Activated CD4-positive, alpha-beta memory T cell treated with anti-CD3 and anti-CD28 coated beads, Interleukin-2, amount 10 ng/mL, durations not matched to agents 7 days and 5 days (primary cell): ENCODE results near the gene STIL. TPM values are rescaled to one million over a fixed set of nuclear protein-coding genes. Genes with fewer than 3 reads are reported as not detected.
"Not testable (repeated sequence)": the region's sequence is repeated elsewhere in the genome, so short reads cannot be mapped to it uniquely, and the experiment has no call there.

Source experiments
- CTCF ChIA-PET: fragments of 350-600 bp; sonication (Branson Sonifier 250); formaldehyde crosslinking; loops from one replicate; lab custom pipeline; 2021; ENCODE audit warnings: antibody characterized with exemption, inconsistent platforms; lab: Charles Lee
- POLR2A ChIA-PET: fragments of 350-600 bp; sonication (Branson Sonifier 250); formaldehyde crosslinking; loops from one replicate; lab custom pipeline; 2021; ENCODE audit warnings: antibody characterized with exemption; lab: Charles Lee
- DNase-seq: peaks from one replicate; pipeline ENCODE4 v3.0.0-alpha.2; 2020
- H3K27ac Mint-ChIP-seq: one replicate; pipeline ENCODE4 v1.8.0; 2021; ENCODE audit warnings: mild to moderate bottlenecking, mixed read lengths
- H3K27me3 Mint-ChIP-seq: one replicate; pipeline ENCODE4 v1.8.0; 2021; ENCODE audit warnings: mixed read lengths
- H3K36me3 Mint-ChIP-seq: one replicate; pipeline ENCODE4 v1.8.0; 2021; ENCODE audit warnings: low read depth, mixed read lengths
- H3K4me1 Mint-ChIP-seq: one replicate; pipeline ENCODE4 v1.8.0; 2021; ENCODE audit warnings: mixed read lengths
- H3K4me3 Mint-ChIP-seq: one replicate; pipeline ENCODE4 v1.8.0; 2021; ENCODE audit warnings: mild to moderate bottlenecking, mixed read lengths
- H3K9me3 Mint-ChIP-seq: one replicate; pipeline ENCODE4 v1.8.0; 2021; ENCODE audit warnings: mixed read lengths
- total RNA-seq, 2 experiments: library from RNA; stranded (reverse); gene quantifications; one replicate each; pipeline ENCODE4 v1.2.3, GENCODE V29; 2021

The STIL gene
- total RNA-seq, 2 experiments from 2014 or later = 40.4 to 40.8 TPM

DNA sequence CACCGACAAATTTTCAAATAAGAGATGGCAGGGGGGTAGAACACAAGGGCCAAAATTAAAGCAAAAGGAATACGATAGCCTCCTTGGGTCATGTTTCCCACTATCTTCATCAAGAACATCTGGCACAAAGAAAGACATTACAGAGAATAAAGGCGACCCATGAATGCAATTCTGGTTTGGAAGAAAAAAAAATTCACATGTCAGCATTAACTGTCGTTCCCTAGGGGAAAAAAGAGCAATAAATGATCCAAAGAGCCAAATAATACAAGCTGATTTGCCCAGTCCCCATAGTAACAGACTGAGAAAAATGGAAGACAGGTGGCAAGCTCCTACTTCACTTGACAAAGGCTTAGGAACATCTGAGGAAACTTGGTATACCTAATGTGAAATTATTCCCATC is 4.5 kb downstream of the STIL start:
- DNase-seq = no peak
- Mint-ChIP-seq H3K4me1 (peaks cover 40% of the 10 kb centered on the region), H3K27ac (no peak overlapping the region), H3K36me3 (peaks cover 52% of the 10 kb centered on the region), H3K9me3 (no peaks in the 10 kb centered on the region), H3K4me3 (no peak overlapping the region), H3K27me3 (no peaks in the 10 kb centered on the region)
- CTCF ChIA-PET = no interaction called here
- POLR2A ChIA-PET = interaction anchor here (2.0 kb wide), 1 partner anchor 14 kb away, joined by 4 read pairs; no protein-coding TSS in a partner anchor

DNA sequence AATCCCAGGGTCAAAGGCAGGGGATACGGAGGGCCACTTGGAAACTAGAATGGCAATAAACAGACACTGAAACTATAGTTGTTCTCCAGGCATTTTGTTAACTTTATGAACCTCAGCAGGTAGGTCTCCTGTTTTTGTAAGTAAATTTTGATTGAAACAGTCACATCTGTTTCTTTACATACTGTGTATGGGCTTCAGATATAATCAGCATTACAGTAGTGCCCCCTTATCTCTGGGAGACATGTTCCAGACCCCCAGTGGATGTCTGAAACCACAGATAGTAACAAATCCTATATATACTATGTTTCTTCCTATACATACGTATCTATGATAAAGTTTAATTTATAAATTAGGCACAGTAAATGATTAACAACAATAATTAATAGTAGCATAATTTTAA is 11.5 kb downstream of the STIL start:
- Mint-ChIP-seq H3K27ac (no peak overlapping the region), H3K9me3 (no peaks in the 10 kb centered on the region), H3K4me1 (peaks cover 24% of the 10 kb centered on the region), H3K4me3 (no peak overlapping the region), H3K27me3 (no peaks in the 10 kb centered on the region), H3K36me3 (peaks cover 65% of the 10 kb centered on the region)
- ChIA-PET CTCF (no interaction called here), POLR2A (no interaction called here)
- no peak for DNase-seq

- no peak for DNase-seq
- peaks cover 57% of the 10 kb centered on the region for H3K36me3 Mint-ChIP-seq
- CTCF ChIA-PET = interaction anchor here (0.9 kb wide), 1 partner anchor 119 kb away, joined by 3 read pairs; no protein-coding TSS in a partner anchor
- POLR2A ChIA-PET = interaction anchor here (1.1 to 1.8 kb wide), 2 partner anchors 12 to 15 kb away, joined by 3 to 6 read pairs; partner anchors contain the start of gene STIL
- H3K4me1 Mint-ChIP-seq = peaks cover 13% of the 10 kb centered on the region
- H3K4me3 Mint-ChIP-seq = no peak overlapping the region
- no peaks in the 10 kb centered on the region for H3K27me3 Mint-ChIP-seq
- H3K9me3 Mint-ChIP-seq = no peaks in the 10 kb centered on the region
- no peak overlapping the region for H3K27ac Mint-ChIP-seq
Observed at GRCh38 chr1:47298025-47298699, 15.8 kb downstream of the STIL start.

GRCh38 chr1:47295579-47295978 is 18.4 kb downstream of the STIL start:
- POLR2A ChIA-PET = no interaction called here
- H3K36me3 Mint-ChIP-seq = peaks cover 48% of the 10 kb centered on the region
- H3K4me3 Mint-ChIP-seq = no peak overlapping the region
- peaks cover 13% of the 10 kb centered on the region for H3K4me1 Mint-ChIP-seq
- H3K27ac Mint-ChIP-seq = no peak overlapping the region
- no peaks in the 10 kb centered on the region for H3K27me3 Mint-ChIP-seq
- no peaks in the 10 kb centered on the region for H3K9me3 Mint-ChIP-seq
- CTCF ChIA-PET = no interaction called here
- no peak for DNase-seq

- H3K27ac Mint-ChIP-seq, POLR2A ChIA-PET, DNase-seq, CTCF ChIA-PET, H3K9me3 Mint-ChIP-seq, H3K4me3 Mint-ChIP-seq, H3K27me3 Mint-ChIP-seq: not testable (repeated sequence)
- peaks cover 45% of the 10 kb centered on the region for H3K36me3 Mint-ChIP-seq
- peaks cover 12% of the 10 kb centered on the region for H3K4me1 Mint-ChIP-seq
Observed at GRCh38 chr1:47294863-47295262, 19.1 kb downstream of the STIL start.

- POLR2A ChIA-PET, H3K4me3 Mint-ChIP-seq, H3K27me3 Mint-ChIP-seq, H3K4me1 Mint-ChIP-seq, H3K27ac Mint-ChIP-seq, DNase-seq, H3K9me3 Mint-ChIP-seq: not testable (repeated sequence)
- H3K36me3 Mint-ChIP-seq = peaks cover 32% of the 10 kb centered on the region
- CTCF ChIA-PET = interaction anchor here (0.9 to 1.3 kb wide), 3 partner anchors 25 to 149 kb away, joined by 3 to 4 read pairs (median 3); partner anchors contain the start of gene FOXD2
Observed at GRCh38 chr1:47288116-47288515, 25.8 kb downstream of the STIL start.

GRCh38 chr1:47280142-47280541 is 33.8 kb downstream of the STIL start:
- no peak for DNase-seq
- H3K27me3 Mint-ChIP-seq = no peaks in the 10 kb centered on the region
- H3K9me3 Mint-ChIP-seq = no peaks in the 10 kb centered on the region
- H3K4me1 Mint-ChIP-seq = peaks cover 5% of the 10 kb centered on the region
- peaks cover 48% of the 10 kb centered on the region for H3K36me3 Mint-ChIP-seq
- H3K27ac Mint-ChIP-seq = no peak overlapping the region
- POLR2A ChIA-PET = no interaction called here
- CTCF ChIA-PET = no interaction called here
- H3K4me3 Mint-ChIP-seq = no peak overlapping the region

DNA sequence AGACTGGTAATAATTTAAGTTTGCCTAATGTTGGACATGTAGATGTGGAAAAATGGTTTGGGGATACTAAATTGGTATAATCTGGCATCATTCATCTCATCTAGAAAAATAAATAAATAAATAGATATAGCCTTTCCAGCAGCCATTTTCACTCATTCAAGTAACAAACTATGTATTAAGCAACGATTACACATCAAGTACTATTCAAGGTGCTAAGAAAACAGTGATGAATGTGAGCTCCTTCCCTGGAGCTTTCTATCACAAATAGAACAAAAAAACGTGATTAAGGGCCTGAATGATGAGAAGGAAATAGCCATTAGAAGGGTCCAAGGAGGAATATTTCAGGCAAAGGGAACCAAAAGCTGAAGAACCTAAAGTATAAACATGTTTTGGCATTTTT is 37.1 kb downstream of the STIL start:
- CTCF ChIA-PET = interaction anchor here (1.9 kb wide), 1 partner anchor 14 kb away, joined by 11 read pairs; no protein-coding TSS in a partner anchor

DNA sequence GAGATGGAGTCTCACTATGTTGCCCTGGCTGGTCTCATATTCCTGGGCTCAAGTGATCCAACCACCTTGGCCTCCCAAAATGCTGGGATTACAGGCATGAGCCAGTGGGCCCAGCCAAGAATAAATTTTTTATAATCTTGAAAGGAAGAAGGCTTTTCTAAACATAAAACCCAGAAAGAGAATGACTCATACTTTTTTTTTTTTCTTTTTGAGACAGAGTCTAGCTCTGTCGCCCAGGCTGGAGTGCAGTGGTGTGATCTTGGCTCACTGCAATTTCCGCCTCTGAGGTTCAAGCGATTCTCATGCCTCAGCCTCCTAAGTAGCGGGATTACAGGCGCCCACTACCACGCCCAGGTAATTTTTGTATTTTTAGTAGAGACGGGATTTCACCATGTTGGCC is 38.1 kb downstream of the STIL start:
- H3K4me3 Mint-ChIP-seq, H3K27me3 Mint-ChIP-seq, DNase-seq, POLR2A ChIA-PET, H3K9me3 Mint-ChIP-seq, H3K27ac Mint-ChIP-seq: not testable (repeated sequence)
- CTCF ChIA-PET = interaction anchor here (1.9 kb wide), 1 partner anchor 13 kb away, joined by 11 read pairs; no protein-coding TSS in a partner anchor
- H3K4me1 Mint-ChIP-seq = peaks cover 12% of the 10 kb centered on the region
- H3K36me3 Mint-ChIP-seq = peaks cover 58% of the 10 kb centered on the region

More for the DNA sequence above, 37.1 kb downstream of the STIL start:
- no peak for DNase-seq
- H3K4me1 Mint-ChIP-seq = peaks cover 12% of the 10 kb centered on the region
- peaks cover 62% of the 10 kb centered on the region for H3K36me3 Mint-ChIP-seq
- POLR2A ChIA-PET = no interaction called here
- no peak overlapping the region for H3K4me3 Mint-ChIP-seq
- no peaks in the 10 kb centered on the region for H3K27me3 Mint-ChIP-seq
- peak overlapping the region; percentile 3 for H3K27ac Mint-ChIP-seq
- H3K9me3 Mint-ChIP-seq = no peaks in the 10 kb centered on the region

DNA sequence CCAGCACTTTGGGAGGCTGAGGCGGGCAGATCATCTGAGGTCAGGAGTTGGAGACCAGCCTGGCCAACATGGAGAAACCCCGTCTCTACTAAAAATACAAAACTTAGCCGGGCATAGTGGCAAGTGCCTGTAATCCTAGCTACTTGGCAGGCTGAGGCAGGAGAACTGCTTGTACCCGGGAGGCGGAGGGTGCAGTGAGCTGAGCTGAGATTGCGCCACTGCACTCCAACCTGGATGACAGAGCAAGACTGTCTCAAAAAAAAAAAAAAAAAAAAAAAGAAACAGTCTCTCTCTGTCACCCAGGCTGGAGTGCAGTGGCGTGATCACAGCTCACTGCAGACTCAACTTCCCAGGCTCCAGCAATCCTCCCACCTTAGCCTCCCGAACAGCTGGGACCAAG is 48.4 kb downstream of the STIL start:
- POLR2A ChIA-PET, H3K9me3 Mint-ChIP-seq, H3K4me3 Mint-ChIP-seq, H3K27ac Mint-ChIP-seq, H3K4me1 Mint-ChIP-seq, DNase-seq, H3K27me3 Mint-ChIP-seq: not testable (repeated sequence)
- CTCF ChIA-PET = interaction anchor here (1.3 kb wide), 1 partner anchor 87 kb away, joined by 8 read pairs; no protein-coding TSS in a partner anchor
- H3K36me3 Mint-ChIP-seq = peaks cover 55% of the 10 kb centered on the region

DNA sequence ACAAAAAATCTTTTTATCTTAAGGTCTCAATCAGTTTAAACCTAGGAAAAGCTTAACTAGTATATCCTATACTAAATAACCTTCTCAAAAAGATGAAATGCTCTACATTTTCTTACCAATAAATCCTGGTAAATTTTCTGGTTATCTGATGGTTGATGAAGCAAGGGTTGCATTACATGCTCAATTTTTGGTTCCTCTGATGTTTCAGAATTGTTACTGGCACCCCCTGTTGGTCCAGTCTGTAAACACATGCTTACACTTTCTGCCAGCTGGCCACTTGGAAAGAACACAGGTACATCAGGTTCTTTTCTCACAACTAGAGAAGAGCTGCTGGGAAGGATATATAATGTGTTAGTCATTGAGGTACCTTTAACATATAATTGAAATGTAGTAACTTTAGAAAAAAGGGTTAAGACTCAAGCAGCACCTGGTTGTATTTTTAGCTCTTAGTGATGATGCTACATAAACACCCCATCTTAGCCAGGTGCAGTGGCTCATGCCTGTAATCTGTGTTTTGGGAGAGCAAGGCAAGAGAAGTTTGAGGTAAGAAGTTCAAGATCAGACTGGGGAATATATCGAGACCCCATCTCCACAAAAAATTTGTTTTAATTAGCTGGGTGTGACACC is 51.0 kb downstream of the STIL start:
- H3K27ac Mint-ChIP-seq = no peak overlapping the region
- ChIA-PET CTCF (interaction anchor here (0.6 to 4.6 kb wide), 37 partner anchors 8 to 929 kb away, joined by 3 to 143 read pairs (median 5); partner anchors contain the start of genes CMPK1, FOXD2, PDZK1IP1 and STIL), POLR2A (interaction anchor here (1.2 to 1.6 kb wide), 2 partner anchors 71 to 83 kb away, joined by 3 to 6 read pairs; no protein-coding TSS in a partner anchor)
- H3K4me1 Mint-ChIP-seq = no peaks in the 10 kb centered on the region
- no peak overlapping the region for H3K4me3 Mint-ChIP-seq
- H3K27me3 Mint-ChIP-seq = no peaks in the 10 kb centered on the region
- no peaks in the 10 kb centered on the region for H3K9me3 Mint-ChIP-seq
- peaks cover 52% of the 10 kb centered on the region for H3K36me3 Mint-ChIP-seq
- peak; percentile 55 for DNase-seq

DNA sequence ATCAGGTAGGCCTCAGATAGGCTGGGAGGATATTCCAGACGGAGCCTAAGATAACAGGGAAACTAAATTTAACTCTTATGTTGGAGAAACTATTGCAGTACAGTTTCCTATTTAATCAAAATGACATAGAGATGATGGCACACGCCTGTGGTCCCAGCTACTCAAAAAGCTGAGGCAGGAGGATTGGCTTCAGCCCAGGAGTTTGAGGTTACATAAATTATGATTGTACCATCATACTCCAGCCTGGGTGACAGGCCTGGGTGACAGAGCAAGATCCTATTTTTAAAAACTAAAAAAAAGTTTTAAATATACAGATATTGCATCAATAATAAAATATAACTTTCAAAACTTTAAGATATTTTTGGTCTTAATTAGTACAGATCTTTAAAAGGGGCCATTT is 56.7 kb downstream of the STIL start:
- Mint-ChIP-seq H3K9me3 (no peaks in the 10 kb centered on the region), H3K36me3 (peaks cover 39% of the 10 kb centered on the region), H3K27me3 (no peaks in the 10 kb centered on the region), H3K27ac (no peak overlapping the region), H3K4me1 (no peaks in the 10 kb centered on the region), H3K4me3 (no peak overlapping the region)
- POLR2A ChIA-PET = no interaction called here
- CTCF ChIA-PET = interaction anchor here (0.7 to 2.2 kb wide), 2 partner anchors 9 to 64 kb away, joined by 5 to 9 read pairs; no protein-coding TSS in a partner anchor
- no peak for DNase-seq

- CTCF ChIA-PET = interaction anchor here (0.7 to 5.1 kb wide), 3 partner anchors 10 to 1585 kb away, joined by 6 to 32 read pairs (median 10); no protein-coding TSS in a partner anchor
- H3K9me3 Mint-ChIP-seq = no peaks in the 10 kb centered on the region
- peaks cover 46% of the 10 kb centered on the region for H3K36me3 Mint-ChIP-seq
- H3K4me1 Mint-ChIP-seq = no peaks in the 10 kb centered on the region
- no peaks in the 10 kb centered on the region for H3K27me3 Mint-ChIP-seq
- no peak overlapping the region for H3K27ac Mint-ChIP-seq
- H3K4me3 Mint-ChIP-seq = no peak overlapping the region
- POLR2A ChIA-PET = no interaction called here
- no peak for DNase-seq
Observed at GRCh38 chr1:47252795-47253194, 61.2 kb downstream of the STIL start.
